Keratinocyte (primary cell): ENCODE results near the gene PRDX6. TPM values are rescaled to one million over a fixed set of nuclear protein-coding genes. Genes with fewer than 3 reads are reported as not detected.
A peak's percentile ranks its signal among the peaks of the same experiment; 100 is the strongest.

Experiments
- DNase-seq: peaks from one replicate; pipeline ENCODE4 v3.0.0-alpha.2; 2011; ENCODE audit warnings: low read depth, missing footprints, low spot score
- FAIRE-seq: peaks from 2 replicates; lab custom pipeline; 2011; peaks lifted over from hg19 to GRCh38; lab: Jason Lieb, UNC
- H2AFZ ChIP-seq: 2 replicates; pipeline ENCODE4 v1.6.0; 2012; ENCODE audit warnings: low read length, control low read depth, inconsistent platforms; ENCODE audit not compliant: control insufficient read depth
- H3K27ac ChIP-seq: 2 replicates; pipeline ENCODE4 v1.5.1; 2011; ENCODE audit warnings: low read length; ENCODE audit not compliant: control insufficient read depth, insufficient read depth
- H3K27me3 ChIP-seq: 3 replicates; pipeline ENCODE4 v1.6.0; 2011; ENCODE audit warnings: low read length; ENCODE audit not compliant: control insufficient read depth, insufficient read depth; ENCODE audit errors: extremely low read depth
- H3K36me3 ChIP-seq, 2 experiments: 2 replicates in 1 of 2; 3 replicates in 1 of 2; pipeline ENCODE4 v1.5.1; 2011; ENCODE audit warnings: low read length in 2 of 2, mild to moderate bottlenecking in 1 of 2; ENCODE audit not compliant: control insufficient read depth in 2 of 2, insufficient read depth in 2 of 2; ENCODE audit errors: extremely low read depth in 1 of 2
- H3K4me1 ChIP-seq: 3 replicates; pipeline ENCODE4 v1.5.1; 2011; ENCODE audit warnings: low read length; ENCODE audit not compliant: control insufficient read depth, insufficient read depth; ENCODE audit errors: extremely low read depth
- H3K4me2 ChIP-seq: 3 replicates; pipeline ENCODE4 v1.6.0; 2011; ENCODE audit warnings: low read depth, low read length; ENCODE audit not compliant: control insufficient read depth, insufficient read depth; ENCODE audit errors: extremely low read depth
- H3K4me3 ChIP-seq, 3 experiments: fragments of 200-600 bp in 1 of 3; sonication (generic) in 1 of 3; 2 replicates in 2 of 3; 3 replicates in 1 of 3; pipeline ENCODE4 v1.5.1; 2011 to 2016; ENCODE audit warnings: low read length in 3 of 3, mild to moderate bottlenecking in 3 of 3, control low read depth in 2 of 3, inconsistent platforms in 1 of 3, low read depth in 1 of 3, mixed read lengths in 1 of 3, mixed run types in 1 of 3, moderate library complexity in 1 of 3; ENCODE audit not compliant: control insufficient read depth in 2 of 3, insufficient read depth in 2 of 3; ENCODE audit errors: extremely low read depth in 1 of 3
- H3K79me2 ChIP-seq: 2 replicates; pipeline ENCODE4 v1.6.0; 2012; ENCODE audit warnings: low read length; ENCODE audit not compliant: control insufficient read depth, insufficient read depth
- H3K9ac ChIP-seq: 3 replicates; pipeline ENCODE4 v1.6.0; 2011; ENCODE audit warnings: low read length; ENCODE audit not compliant: control insufficient read depth, insufficient read depth; ENCODE audit errors: extremely low read depth
- H3K9me1 ChIP-seq: 3 replicates; pipeline ENCODE4 v1.6.0; 2011; ENCODE audit warnings: low read length; ENCODE audit not compliant: control insufficient read depth, insufficient read depth; ENCODE audit errors: extremely low read depth
- H3K9me3 ChIP-seq: 2 replicates; pipeline ENCODE4 v1.5.1; 2012; ENCODE audit warnings: low read depth, low read length; ENCODE audit not compliant: control insufficient read depth
- H4K20me1 ChIP-seq: 3 replicates; pipeline ENCODE4 v1.6.0; 2011; ENCODE audit warnings: low read length; ENCODE audit not compliant: control insufficient read depth, insufficient read depth; ENCODE audit errors: extremely low read depth
- CTCF ChIP-seq, 3 experiments: IDR thresholded peaks in 1 of 3; conservative IDR thresholded peaks in 1 of 3; optimal IDR thresholded peaks in 1 of 3; 2 replicates in 2 of 3; 3 replicates in 1 of 3; pipeline versions ENCODE3 to v1.5.1; 2011; ENCODE audit warnings: low read length in 3 of 3, mild to moderate bottlenecking in 3 of 3, moderate library complexity in 2 of 3, control low read depth in 1 of 3, inconsistent platforms in 1 of 3; ENCODE audit not compliant: insufficient read depth in 2 of 3; ENCODE audit errors: extremely low read depth in 1 of 3
- EZH2 ChIP-seq: IDR thresholded peaks from one replicate; pipeline ENCODE4 v1.6.1; 2012; ENCODE audit warnings: inconsistent platforms, mild to moderate bottlenecking, low read length, moderate library complexity
- dilution Hi-C: fragments of 300-500 bp; cut with MboI; formaldehyde crosslinking; loops from one replicate; pipeline ENCODE4 v1.7.0; 2020; ENCODE audit warnings: low sequenced_read_pairs; ENCODE audit not compliant: extremely low pct_ligation_motif_present
- polyA plus RNA-seq, 5 experiments: library from polyadenylated mRNA; depleted of rRNA in 3 of 5; stranded (reverse) in 3 of 5; stranded (forward) in 1 of 5; unstranded in 1 of 5; fragments of >200 nt; gene quantifications; 1 replicate in 1 of 5; 2 replicates in 3 of 5; 3 replicates in 1 of 5; pipeline versions ENCODE4 v1.2.1 to v1.2.3, GENCODE V29; 2011 to 2012; ENCODE audit warnings: missing spikeins in 2 of 5, low read depth in 1 of 5, low replicate concordance in 1 of 5

The PRDX6 gene
- polyA plus RNA-seq, 1 donor (not counting 4 experiments of a cell fraction or from before 2014, with no cell fraction given): 248 TPM

GRCh38 chr1:173451981-173452380 is 25.2 kb upstream of the PRDX6 start:
- H3K4me2 ChIP-seq: no peak overlapping the region
- H2AFZ ChIP-seq: no peak overlapping the region
- H3K79me2 ChIP-seq: no peaks in the 10 kb centered on the region
- H3K36me3 ChIP-seq: no peaks in the 10 kb centered on the region
- dilution Hi-C loops: no loop called here
- H3K27me3 ChIP-seq: no peaks in the 10 kb centered on the region
- no peak overlapping the region for H3K27ac ChIP-seq
- H3K4me1 ChIP-seq: peaks cover 7% of the 10 kb centered on the region
- H3K9me3 ChIP-seq: no peaks in the 10 kb centered on the region
- FAIRE-seq (peak; percentile 26), DNase-seq (no peak)
- H3K4me3 ChIP-seq: no peak overlapping the region
- TF ChIP-seq CTCF (optimal IDR thresholded peaks at IDR 0.05 in 1 of 3, IDR thresholded peaks at IDR 0.05 in 1 of 3, conservative IDR thresholded peaks at IDR 0.05 in 1 of 3; ENCODE audit: extremely low read depth in 1 of 3, insufficient read depth in 2 of 3, low read length in 3 of 3): no peak
- no peak for TF ChIP-seq EZH2
- H3K9ac ChIP-seq: no peak overlapping the region
- H3K9me1 ChIP-seq: no peaks in the 10 kb centered on the region
- no peaks in the 10 kb centered on the region for H4K20me1 ChIP-seq

GRCh38 chr1:173453982-173454381 is 23.2 kb upstream of the PRDX6 start:
- dilution Hi-C loops: no loop called here

More at GRCh38 chr1:173453982-173454381, 23.2 kb upstream of the PRDX6 start:
- no peak for FAIRE-seq
- no peak overlapping the region for H3K27ac ChIP-seq
- no peak for TF ChIP-seq EZH2
- no peak for TF ChIP-seq CTCF (optimal IDR thresholded peaks at IDR 0.05 in 1 of 3, IDR thresholded peaks at IDR 0.05 in 1 of 3, conservative IDR thresholded peaks at IDR 0.05 in 1 of 3; ENCODE audit: extremely low read depth in 1 of 3, insufficient read depth in 2 of 3, low read length in 3 of 3)
- H3K27me3 ChIP-seq: no peaks in the 10 kb centered on the region
- H2AFZ ChIP-seq: no peak overlapping the region
- no peak overlapping the region for H3K9ac ChIP-seq
- no peaks in the 10 kb centered on the region for H3K9me1 ChIP-seq
- no peaks in the 10 kb centered on the region for H4K20me1 ChIP-seq
- H3K4me2 ChIP-seq: no peak overlapping the region
- peaks cover 7% of the 10 kb centered on the region for H3K4me1 ChIP-seq
- no peaks in the 10 kb centered on the region for H3K79me2 ChIP-seq
- H3K4me3 ChIP-seq: no peak overlapping the region
- H3K9me3 ChIP-seq: no peaks in the 10 kb centered on the region
- H3K36me3 ChIP-seq: no peaks in the 10 kb centered on the region
- DNase-seq: no peak
